ENCODE results near the gene FAM174B.

GRCh38 chr15:92576597-92577200, 78.9 kb downstream of the FAM174B start:
- TF ChIP-seq CTCF (IDR thresholded peaks at IDR 0.05) (no peak), POLR2AphosphoS5 (IDR thresholded peaks at IDR 0.05) (no peak)

Data from prostate gland (tissue), 2 donors.